Inflammatory macrophage (primary cell): ENCODE data around the gene COPG1.

Source experiments
- DNase-seq, 2 donors: peaks; one replicate each; pipeline ENCODE4 v3.0.0-alpha.2; 2020 to 2022
- total RNA-seq, 18 experiments: gene quantifications; one replicate each; lab custom pipeline; 2026; ENCODE audit warnings: mixed read lengths in 6 of 18, inconsistent platforms in 2 of 18; lab: John Stamatoyannopoulos, UW

Gene COPG1
- 241 to 433 (median 310) reads per million in 18 experiments for total RNA-seq

- DNase-seq = peak; percentile 95 to 96
These were observed at the start of gene COPG1 for GRCh38 chr3:129249284-129250065. Gene COPG1 (plus strand): TSS chr3:129249606. CDS start chr3:129249710, 104 bp downstream.

- DNase-seq = no peak
These were observed 44.9 kb upstream of the COPG1 start for GRCh38 chr3:129204473-129204872.

- DNase-seq = no peak
These were observed 44.1 kb upstream of the COPG1 start for GRCh38 chr3:129205109-129205832.

- no peak for DNase-seq
These were observed 41.9 kb upstream of the COPG1 start for GRCh38 chr3:129207479-129207878.

- DNase-seq = no peak
These were observed 38.1 kb upstream of the COPG1 start for GRCh38 chr3:129211345-129211744.

- peak; percentile 45 to 70 for DNase-seq
These were observed 37.6 kb upstream of the COPG1 start for GRCh38 chr3:129211772-129212171.

GRCh38 chr3:129213238-129213637, 36.2 kb upstream of the COPG1 start:
- DNase-seq = no peak

GRCh38 chr3:129218742-129219141, 30.7 kb upstream of the COPG1 start:
- no peak for DNase-seq

GRCh38 chr3:129224387-129224786, 25.0 kb upstream of the COPG1 start:
- DNase-seq = peak in 1 of 2 donors; percentile 69

- peak; percentile 98 to 99 for DNase-seq
These were observed 24.4 kb upstream of the COPG1 start for GRCh38 chr3:129224984-129225393.

GRCh38 chr3:129226374-129226773, 23.0 kb upstream of the COPG1 start:
- peak; percentile 87 to 96 for DNase-seq

- peak; percentile 21 to 53 for DNase-seq
These were observed 20.4 kb upstream of the COPG1 start for GRCh38 chr3:129228891-129229585.

- DNase-seq = peak; percentile 96 to 98
These were observed 18.9 kb upstream of the COPG1 start for GRCh38 chr3:129230311-129231019.

- DNase-seq = peak in 1 of 2 donors; percentile 32
These were observed 17.9 kb upstream of the COPG1 start for GRCh38 chr3:129231331-129232119.

- peak; percentile 98 for DNase-seq
These were observed 15.9 kb upstream of the COPG1 start for GRCh38 chr3:129233538-129233937.

- DNase-seq = no peak
These were observed 15.0 kb upstream of the COPG1 start for GRCh38 chr3:129234441-129234840.

GRCh38 chr3:129235344-129235917, 14.0 kb upstream of the COPG1 start:
- DNase-seq = peak; percentile 60 to 67

GRCh38 chr3:129238945-129239705, 10.3 kb upstream of the COPG1 start:
- DNase-seq = peak; percentile 91 to 97

- DNase-seq = peak; percentile 47 to 67
These were observed 9.4 kb upstream of the COPG1 start for GRCh38 chr3:129239991-129240390.

GRCh38 chr3:129240436-129240835, 9.0 kb upstream of the COPG1 start:
- peak; percentile 79 to 88 for DNase-seq
